Measurements from ENCODE around the gene ILK. TPM values are rescaled to one million over a fixed set of nuclear protein-coding genes. Genes with fewer than 3 reads are reported as not detected.
A peak's percentile ranks its signal among the peaks of the same experiment; 100 is the strongest.

The ILK gene
- total and polyA plus RNA-seq, 8 donors = 146 to 165 (median 154) TPM

- TF ChIP-seq, protein P1, sequence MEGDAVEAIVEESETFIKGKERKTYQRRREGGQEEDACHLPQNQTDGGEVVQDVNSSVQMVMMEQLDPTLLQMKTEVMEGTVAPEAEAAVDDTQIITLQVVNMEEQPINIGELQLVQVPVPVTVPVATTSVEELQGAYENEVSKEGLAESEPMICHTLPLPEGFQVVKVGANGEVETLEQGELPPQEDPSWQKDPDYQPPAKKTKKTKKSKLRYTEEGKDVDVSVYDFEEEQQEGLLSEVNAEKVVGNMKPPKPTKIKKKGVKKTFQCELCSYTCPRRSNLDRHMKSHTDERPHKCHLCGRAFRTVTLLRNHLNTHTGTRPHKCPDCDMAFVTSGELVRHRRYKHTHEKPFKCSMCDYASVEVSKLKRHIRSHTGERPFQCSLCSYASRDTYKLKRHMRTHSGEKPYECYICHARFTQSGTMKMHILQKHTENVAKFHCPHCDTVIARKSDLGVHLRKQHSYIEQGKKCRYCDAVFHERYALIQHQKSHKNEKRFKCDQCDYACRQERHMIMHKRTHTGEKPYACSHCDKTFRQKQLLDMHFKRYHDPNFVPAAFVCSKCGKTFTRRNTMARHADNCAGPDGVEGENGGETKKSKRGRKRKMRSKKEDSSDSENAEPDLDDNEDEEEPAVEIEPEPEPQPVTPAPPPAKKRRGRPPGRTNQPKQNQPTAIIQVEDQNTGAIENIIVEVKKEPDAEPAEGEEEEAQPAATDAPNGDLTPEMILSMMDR (IDR thresholded peaks at IDR 0.05) = no peak
- Histone ChIP-seq H3K27me3 (no peaks in the 10 kb centered on the region), H3K4me1 (peaks cover 19 to 57% of the 10 kb centered on the region in 2 donors), H3K9me3 (no peaks in the 10 kb centered on the region), H3K27ac (peak overlapping the region; percentile 19 to 33), H3K36me3 (peaks cover 0 to 5% of the 10 kb centered on the region in 2 donors), H3K4me3 (no peak overlapping the region)
- DNase-seq (peak in 1 of 4 donors; percentile 74), ATAC-seq (peak; percentile 93)
- intact Hi-C loops (cut with DNase I) = no loop called here
Observed at GRCh38 chr11:6637871-6638270, 34.3 kb downstream of the ILK start.

DNA sequence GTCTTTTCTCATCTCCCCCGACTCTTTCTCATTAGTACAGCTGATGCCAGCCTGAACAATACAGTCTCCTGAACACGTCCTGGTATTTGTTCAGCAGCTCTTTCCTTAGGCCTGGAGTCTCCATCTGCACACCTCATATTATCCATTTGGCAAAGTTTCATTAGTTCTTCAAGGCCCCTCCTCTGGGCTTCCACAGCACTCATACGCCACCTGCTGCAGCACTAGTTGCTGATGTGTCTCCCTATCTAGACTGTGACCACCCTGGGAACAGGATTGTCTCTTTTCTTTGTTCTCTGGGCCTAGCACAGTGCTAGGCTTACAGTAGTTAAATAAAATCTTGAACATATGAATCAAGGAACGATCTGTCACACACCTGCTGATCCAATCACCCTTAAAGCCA, 34.9 kb downstream of the ILK start:
- ATAC-seq = peak; percentile 47
- Histone ChIP-seq H3K27me3 (no peaks in the 10 kb centered on the region), H3K27ac (peak overlapping the region; percentile 19 to 33), H3K9me3 (no peaks in the 10 kb centered on the region), H3K4me1 (peaks cover 19 to 57% of the 10 kb centered on the region in 2 donors), H3K36me3 (peaks cover 0 to 5% of the 10 kb centered on the region in 2 donors), H3K4me3 (no peak overlapping the region)
- intact Hi-C loops (cut with DNase I) = no loop called here
- DNase-seq = no peak
- TF ChIP-seq, protein P1 (IDR thresholded peaks at IDR 0.05) = no peak

- H3K36me3 ChIP-seq = peaks cover 0 to 5% of the 10 kb centered on the region in 2 donors
- no peaks in the 10 kb centered on the region for H3K9me3 ChIP-seq
- no peak for ATAC-seq
- peak in 1 of 4 donors; percentile 64 for DNase-seq
- intact Hi-C loops (cut with DNase I) = no loop called here
- H3K27me3 ChIP-seq = no peaks in the 10 kb centered on the region
- H3K4me1 ChIP-seq = peaks cover 15 to 46% of the 10 kb centered on the region in 2 donors
- no peak overlapping the region for H3K4me3 ChIP-seq
- no peak overlapping the region for H3K27ac ChIP-seq
- TF ChIP-seq, protein P1 (IDR thresholded peaks at IDR 0.05) = no peak
Observed at GRCh38 chr11:6640036-6640984, 36.7 kb downstream of the ILK start.

DNA sequence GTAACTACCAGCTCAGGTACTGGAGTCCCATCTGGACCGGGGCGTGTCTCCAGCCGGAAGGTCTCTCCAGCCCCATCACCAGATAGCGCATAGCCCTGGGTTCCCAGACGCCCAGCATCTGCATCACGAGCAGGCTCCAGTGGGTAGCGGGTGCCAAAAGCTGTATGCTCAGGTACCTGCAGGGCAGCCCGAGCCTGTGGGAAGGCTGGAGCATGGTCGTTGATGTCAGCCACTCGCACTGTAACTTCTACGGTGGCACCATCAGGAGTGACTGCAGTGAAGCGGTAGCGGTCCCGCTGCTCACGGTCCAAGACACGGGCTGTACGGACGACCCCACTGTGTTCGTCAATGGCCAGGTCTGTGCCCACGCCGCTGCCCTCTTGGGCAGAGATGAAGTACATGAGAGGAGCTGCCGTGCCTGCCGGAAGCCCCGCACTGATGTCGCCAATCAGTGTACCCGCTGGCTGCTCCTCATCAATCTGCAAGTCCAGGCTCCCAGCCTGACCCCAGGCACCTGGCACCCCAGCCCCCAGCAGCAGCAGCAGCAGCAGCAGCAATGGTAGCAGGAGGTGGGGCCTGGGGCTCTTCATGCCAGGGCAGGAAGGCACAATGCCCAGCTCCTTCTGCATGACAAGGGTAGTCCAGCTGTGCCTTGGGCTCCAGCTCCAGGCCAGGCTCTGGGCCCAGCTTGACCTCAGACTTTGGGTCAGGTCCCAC, 37.6 kb downstream of the ILK start:
- Histone ChIP-seq H3K4me1 (peaks cover 11 to 44% of the 10 kb centered on the region in 2 donors), H3K9me3 (no peaks in the 10 kb centered on the region), H3K4me3 (no peak overlapping the region), H3K27me3 (no peaks in the 10 kb centered on the region), H3K36me3 (peaks cover 0 to 5% of the 10 kb centered on the region in 2 donors), H3K27ac (no peak overlapping the region)
- intact Hi-C loops (cut with DNase I) = no loop called here
- peak in 1 of 4 donors; percentile 75 for DNase-seq
- no peak for ATAC-seq
- TF ChIP-seq, protein P1 (IDR thresholded peaks at IDR 0.05) = no peak

DNA sequence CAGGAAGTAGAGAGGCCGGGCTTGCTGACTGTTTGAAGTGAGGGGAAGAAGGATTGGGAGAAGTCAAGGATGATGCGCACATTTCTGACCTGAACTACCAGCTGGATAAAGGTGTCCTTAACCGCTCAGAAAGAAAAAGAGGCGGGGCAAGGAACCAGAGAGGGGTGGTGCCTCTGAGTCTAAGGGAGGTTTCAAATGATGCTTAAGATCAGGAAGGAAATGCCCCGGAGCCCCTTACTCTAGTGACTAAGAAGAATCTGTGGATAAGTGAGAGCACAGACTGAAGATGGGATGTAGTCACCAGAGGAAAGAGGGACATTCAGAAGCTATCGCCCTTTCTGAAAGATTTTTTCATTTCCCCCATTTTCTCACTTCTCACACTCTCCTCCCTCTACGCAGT, 39.4 kb downstream of the ILK start:
- H3K36me3 ChIP-seq = peaks cover 0 to 5% of the 10 kb centered on the region in 2 donors
- intact Hi-C loops (cut with DNase I) = no loop called here

More for the DNA sequence above, 39.4 kb downstream of the ILK start:
- ATAC-seq = no peak
- Histone ChIP-seq H3K4me3 (no peak overlapping the region), H3K4me1 (peaks cover 28 to 44% of the 10 kb centered on the region in 2 donors), H3K27ac (no peak overlapping the region), H3K27me3 (no peaks in the 10 kb centered on the region), H3K9me3 (no peaks in the 10 kb centered on the region)
- TF ChIP-seq, protein P1 (IDR thresholded peaks at IDR 0.05) = no peak
- DNase-seq = no peak

All from left lung (tissue), 10 donors.